RWPE1 (cell line): ENCODE results near the gene E2F2.

Source experiments
- CTCF ChIA-PET: fragments of 350-600 bp; sonication (Branson Sonifier 250); formaldehyde crosslinking; extraction: SDS; loops from one replicate; lab custom pipeline; 2021; lab: Yijun Ruan, JAX
- POLR2A ChIA-PET: fragments of 400-600 bp; formaldehyde crosslinking; extraction: SDS; loops from one replicate; lab custom pipeline; 2020; ENCODE audit warnings: antibody characterized with exemption; ENCODE audit not compliant: low non-redundant PET; lab: Yijun Ruan, JAX
- DNase-seq: peaks from one replicate; pipeline ENCODE4 v3.0.0; 2012; ENCODE audit warnings: low spot score
- H3K27ac ChIP-seq: fragments of 450-650 bp; 2 replicates; pipeline ENCODE4 v1.5.1; 2017
- TF ChIP-seq, protein P1 (sequence below): fragments of 450-650 bp; conservative IDR thresholded peaks from 2 replicates; pipeline ENCODE4 v1.5.1; 2017; ENCODE audit warnings: low read depth, mild to moderate bottlenecking

The E2F2 gene

DNA sequence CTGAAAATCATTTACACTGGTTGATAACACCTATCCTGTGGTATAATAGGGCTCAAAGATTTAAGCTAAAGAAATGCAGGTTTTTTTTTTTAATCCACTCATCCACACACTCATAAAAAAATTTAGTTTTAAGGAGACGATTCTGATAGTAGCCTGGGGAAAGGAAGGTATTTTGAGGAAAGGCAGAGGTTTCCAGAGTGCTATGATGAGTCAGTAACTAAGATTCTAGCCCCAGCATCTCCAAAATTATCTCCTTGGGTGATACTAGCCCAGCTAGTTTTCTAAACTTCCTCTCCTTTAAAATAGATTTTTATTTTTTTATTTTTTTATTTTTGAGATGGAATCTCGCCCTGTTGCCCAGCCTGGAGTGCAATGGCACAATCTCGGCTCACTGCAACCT lies 67.7 kb downstream of the E2F2 start:
- ChIA-PET CTCF (interaction anchor here (0.7 kb wide), 1 partner anchor 12 kb away, joined by 4 read pairs; no protein-coding TSS in a partner anchor), POLR2A (no interaction called here)
- H3K27ac ChIP-seq = no peak overlapping the region
- no peak for DNase-seq
- TF ChIP-seq, protein P1, sequence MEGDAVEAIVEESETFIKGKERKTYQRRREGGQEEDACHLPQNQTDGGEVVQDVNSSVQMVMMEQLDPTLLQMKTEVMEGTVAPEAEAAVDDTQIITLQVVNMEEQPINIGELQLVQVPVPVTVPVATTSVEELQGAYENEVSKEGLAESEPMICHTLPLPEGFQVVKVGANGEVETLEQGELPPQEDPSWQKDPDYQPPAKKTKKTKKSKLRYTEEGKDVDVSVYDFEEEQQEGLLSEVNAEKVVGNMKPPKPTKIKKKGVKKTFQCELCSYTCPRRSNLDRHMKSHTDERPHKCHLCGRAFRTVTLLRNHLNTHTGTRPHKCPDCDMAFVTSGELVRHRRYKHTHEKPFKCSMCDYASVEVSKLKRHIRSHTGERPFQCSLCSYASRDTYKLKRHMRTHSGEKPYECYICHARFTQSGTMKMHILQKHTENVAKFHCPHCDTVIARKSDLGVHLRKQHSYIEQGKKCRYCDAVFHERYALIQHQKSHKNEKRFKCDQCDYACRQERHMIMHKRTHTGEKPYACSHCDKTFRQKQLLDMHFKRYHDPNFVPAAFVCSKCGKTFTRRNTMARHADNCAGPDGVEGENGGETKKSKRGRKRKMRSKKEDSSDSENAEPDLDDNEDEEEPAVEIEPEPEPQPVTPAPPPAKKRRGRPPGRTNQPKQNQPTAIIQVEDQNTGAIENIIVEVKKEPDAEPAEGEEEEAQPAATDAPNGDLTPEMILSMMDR = no peak

- ChIA-PET CTCF (interaction anchor here (0.6 kb wide), 1 partner anchor 753 kb away, joined by 3 read pairs; no protein-coding TSS in a partner anchor), POLR2A (no interaction called here)
- DNase-seq = no peak
- TF ChIP-seq, protein P1 = no peak
- no peak overlapping the region for H3K27ac ChIP-seq
Measured at GRCh38 chr1:23462766-23463165, 68.3 kb downstream of the E2F2 start.

GRCh38 chr1:23461050-23461449 lies 70.0 kb downstream of the E2F2 start:
- POLR2A ChIA-PET = no interaction called here
- CTCF ChIA-PET = interaction anchor here (0.9 kb wide), 1 partner anchor 36 kb away, joined by 5 read pairs; no protein-coding TSS in a partner anchor
- TF ChIP-seq, protein P1 = no peak
- H3K27ac ChIP-seq = no peak overlapping the region
- no peak for DNase-seq

- TF ChIP-seq, protein P1 = no peak
- H3K27ac ChIP-seq = no peak overlapping the region
- CTCF ChIA-PET = interaction anchor here (0.9 kb wide), 1 partner anchor 36 kb away, joined by 5 read pairs; no protein-coding TSS in a partner anchor
- POLR2A ChIA-PET = no interaction called here
- no peak for DNase-seq
Measured at GRCh38 chr1:23460519-23460918, 70.5 kb downstream of the E2F2 start.

GRCh38 chr1:23459338-23459757 lies 71.7 kb downstream of the E2F2 start:
- no peak for DNase-seq

More at GRCh38 chr1:23459338-23459757, 71.7 kb downstream of the E2F2 start:
- H3K27ac ChIP-seq = no peak overlapping the region
- TF ChIP-seq, protein P1 = no peak
- CTCF ChIA-PET = no interaction called here
- POLR2A ChIA-PET = no interaction called here
